T-helper 1 cell treated with Interleukin-12 subunit alpha and Interleukin-12 subunit beta and Interleukin-4 antibody, amounts not matched to agents 30 μg/mL and 1 μg/mL, for 36 hours (primary cell): ENCODE data around the gene PRXL2B.
"Not testable (repeated sequence)": the region's sequence is repeated elsewhere in the genome, so short reads cannot be mapped to it uniquely, and the experiment has no call there.

Experiments used
- H3K27ac Mint-ChIP-seq: one replicate; pipeline ENCODE4 v1.8.0; 2021; ENCODE audit warnings: mild to moderate bottlenecking, mixed read lengths
- H3K27me3 Mint-ChIP-seq: one replicate; pipeline ENCODE4 v1.8.0; 2021; ENCODE audit warnings: low read depth, mixed read lengths
- H3K36me3 Mint-ChIP-seq: one replicate; pipeline ENCODE4 v1.8.0; 2021; ENCODE audit warnings: low read depth, mixed read lengths
- H3K4me1 Mint-ChIP-seq: one replicate; pipeline ENCODE4 v1.8.0; 2021; ENCODE audit warnings: low read depth, mixed read lengths
- H3K4me3 Mint-ChIP-seq: one replicate; pipeline ENCODE4 v1.8.0; 2021; ENCODE audit warnings: mild to moderate bottlenecking, moderate library complexity, mixed read lengths
- H3K9me3 Mint-ChIP-seq: one replicate; pipeline ENCODE4 v1.8.0; 2021; ENCODE audit warnings: mixed read lengths

The PRXL2B gene

GRCh38 chr1:2612591-2613365, 26.2 kb downstream of the PRXL2B start:
- Mint-ChIP-seq H3K27ac (no peak overlapping the region), H3K36me3 (no peaks in the 10 kb centered on the region), H3K4me1 (peaks cover 3% of the 10 kb centered on the region)

GRCh38 chr1:2614145-2614544, 27.6 kb downstream of the PRXL2B start:
- Mint-ChIP-seq H3K4me1 (peaks cover 3% of the 10 kb centered on the region), H3K36me3 (no peaks in the 10 kb centered on the region), H3K4me3 (no peak overlapping the region), H3K27ac (no peak overlapping the region), H3K27me3 (peaks cover 5% of the 10 kb centered on the region), H3K9me3 (peaks cover 30% of the 10 kb centered on the region)

More at GRCh38 chr1:2612591-2613365, 26.2 kb downstream of the PRXL2B start:
- H3K27me3 Mint-ChIP-seq, result no peaks in the 10 kb centered on the region
- peaks cover 30% of the 10 kb centered on the region for H3K9me3 Mint-ChIP-seq
- no peak overlapping the region for H3K4me3 Mint-ChIP-seq

- Mint-ChIP-seq H3K9me3 (peaks cover 30% of the 10 kb centered on the region), H3K27me3 (peaks cover 15% of the 10 kb centered on the region), H3K4me3 (no peak overlapping the region), H3K27ac (no peak overlapping the region), H3K36me3 (no peaks in the 10 kb centered on the region), H3K4me1 (peaks cover 3% of the 10 kb centered on the region)
These were observed 31.4 kb downstream of the PRXL2B start for GRCh38 chr1:2617971-2618470.

GRCh38 chr1:2623571-2624337, 37.2 kb downstream of the PRXL2B start:
- H3K9me3 Mint-ChIP-seq, result no peaks in the 10 kb centered on the region
- H3K36me3 Mint-ChIP-seq, result no peaks in the 10 kb centered on the region
- no peaks in the 10 kb centered on the region for H3K4me1 Mint-ChIP-seq
- peaks cover 43% of the 10 kb centered on the region for H3K27me3 Mint-ChIP-seq
- H3K27ac Mint-ChIP-seq, result no peak overlapping the region
- H3K4me3 Mint-ChIP-seq, result no peak overlapping the region

GRCh38 chr1:2624735-2625300, 38.2 kb downstream of the PRXL2B start:
- Mint-ChIP-seq H3K9me3 (no peaks in the 10 kb centered on the region), H3K36me3 (no peaks in the 10 kb centered on the region)

GRCh38 chr1:2625311-2625710, 38.7 kb downstream of the PRXL2B start:
- H3K27me3 Mint-ChIP-seq, result peaks cover 46% of the 10 kb centered on the region
- H3K9me3 Mint-ChIP-seq, result peaks cover 2% of the 10 kb centered on the region
- no peaks in the 10 kb centered on the region for H3K36me3 Mint-ChIP-seq

More at GRCh38 chr1:2624735-2625300, 38.2 kb downstream of the PRXL2B start:
- Mint-ChIP-seq H3K27ac (no peak overlapping the region), H3K27me3 (peaks cover 44% of the 10 kb centered on the region), H3K4me3 (no peak overlapping the region), H3K4me1 (no peaks in the 10 kb centered on the region)

GRCh38 chr1:2625748-2626147, 39.2 kb downstream of the PRXL2B start:
- not testable (repeated sequence) for H3K4me3 Mint-ChIP-seq, H3K9me3 Mint-ChIP-seq, H3K4me1 Mint-ChIP-seq, H3K27ac Mint-ChIP-seq, H3K36me3 Mint-ChIP-seq
- peaks cover 51% of the 10 kb centered on the region for H3K27me3 Mint-ChIP-seq

More at GRCh38 chr1:2625311-2625710, 38.7 kb downstream of the PRXL2B start:
- no peak overlapping the region for H3K27ac Mint-ChIP-seq
- no peak overlapping the region for H3K4me3 Mint-ChIP-seq
- H3K4me1 Mint-ChIP-seq, result no peaks in the 10 kb centered on the region

- no peaks in the 10 kb centered on the region for H3K4me1 Mint-ChIP-seq
- peaks cover 58% of the 10 kb centered on the region for H3K27me3 Mint-ChIP-seq
- peaks cover 8% of the 10 kb centered on the region for H3K9me3 Mint-ChIP-seq
- no peak overlapping the region for H3K27ac Mint-ChIP-seq
- no peak overlapping the region for H3K4me3 Mint-ChIP-seq
- H3K36me3 Mint-ChIP-seq, result no peaks in the 10 kb centered on the region
These were observed 41.2 kb downstream of the PRXL2B start for GRCh38 chr1:2627746-2628145.

- Mint-ChIP-seq H3K4me1 (no peaks in the 10 kb centered on the region), H3K27ac (no peak overlapping the region), H3K36me3 (no peaks in the 10 kb centered on the region), H3K27me3 (peaks cover 58% of the 10 kb centered on the region), H3K9me3 (peaks cover 8% of the 10 kb centered on the region), H3K4me3 (no peak overlapping the region)
These were observed 41.8 kb downstream of the PRXL2B start for GRCh38 chr1:2628191-2628932.

- Mint-ChIP-seq H3K36me3 (no peaks in the 10 kb centered on the region), H3K9me3 (peaks cover 8% of the 10 kb centered on the region), H3K27me3 (peaks cover 58% of the 10 kb centered on the region), H3K27ac (no peak overlapping the region), H3K4me3 (no peak overlapping the region), H3K4me1 (no peaks in the 10 kb centered on the region)
These were observed 42.5 kb downstream of the PRXL2B start for GRCh38 chr1:2628933-2629626.

- Mint-ChIP-seq H3K36me3 (no peaks in the 10 kb centered on the region), H3K9me3 (peaks cover 8% of the 10 kb centered on the region), H3K4me1 (no peaks in the 10 kb centered on the region), H3K27me3 (peaks cover 54% of the 10 kb centered on the region), H3K4me3 (no peak overlapping the region), H3K27ac (no peak overlapping the region)
These were observed 43.3 kb downstream of the PRXL2B start for GRCh38 chr1:2629627-2630497.

- Mint-ChIP-seq H3K27ac (no peak overlapping the region), H3K27me3 (peaks cover 48% of the 10 kb centered on the region), H3K9me3 (peaks cover 8% of the 10 kb centered on the region), H3K4me1 (no peaks in the 10 kb centered on the region), H3K36me3 (no peaks in the 10 kb centered on the region), H3K4me3 (no peak overlapping the region)
These were observed 44.0 kb downstream of the PRXL2B start for GRCh38 chr1:2630498-2631135.
